Measurements from ENCODE around the gene OVOL2.
"Not testable (repeated sequence)": the region's sequence is repeated elsewhere in the genome, so short reads cannot be mapped to it uniquely, and the experiment has no call there.

GRCh38 chr20:18088298-18088697 lies 30.6 kb upstream of the OVOL2 start:
- TF ChIP-seq CREB1 (IDR thresholded peaks at IDR 0.05; ENCODE audit: low read depth); SIN3A (IDR thresholded peaks at IDR 0.05; ENCODE audit: low read depth, low read length); TAF1 (IDR thresholded peaks at IDR 0.05; ENCODE audit: borderline replicate concordance, low read depth, low read length); GABPA (IDR thresholded peaks at IDR 0.05; ENCODE audit: low read depth); TARDBP (IDR thresholded peaks at IDR 0.05; ENCODE audit: borderline replicate concordance); CTCF (IDR thresholded peaks at IDR 0.05 in 2 of 3, conservative IDR thresholded peaks at IDR 0.05 in 1 of 3; ENCODE audit: control insufficient read depth in 2 of 3, extremely low read depth in 1 of 3, insufficient read depth in 1 of 3, low read depth in 3 of 3, low read length in 3 of 3); SRF (IDR thresholded peaks at IDR 0.05; ENCODE audit: low read depth in 2 of 2, low read length in 2 of 2); MAX (IDR thresholded peaks at IDR 0.05; ENCODE audit: low read depth, low read length); SPI1 (IDR thresholded peaks at IDR 0.05; ENCODE audit: borderline replicate concordance, insufficient read depth, low read depth, low read length); NFYA (IDR thresholded peaks at IDR 0.05; ENCODE audit: borderline replicate concordance, low read depth, low read length); EZH2 (IDR thresholded peaks at IDR 0.05; ENCODE audit: borderline replicate concordance, control insufficient read depth, low read depth, low read length); ZBTB33 (IDR thresholded peaks at IDR 0.05): not testable (repeated sequence)
